Gastroesophageal sphincter (tissue), 4 donors: Measurements from ENCODE around the gene GUCA1A. TPM values are rescaled to one million over a fixed set of nuclear protein-coding genes. Genes with fewer than 3 reads are reported as not detected.

ENCODE experiments used
- ATAC-seq: fragments of 150-250 bp; one replicate; pipeline ENCODE4 v1.9.1; 2016; ENCODE audit warnings: mild to moderate bottlenecking, moderate library complexity
- H3K27ac ChIP-seq, 4 donors: fragments of 200-600 bp; sonication (generic) in 3 of 4; 1 replicate in 3 of 4; 2 replicates in 1 of 4; pipeline ENCODE4 v1.5.1; 2016 to 2019
- H3K27me3 ChIP-seq: fragments of 200-600 bp; sonication (generic); one replicate; pipeline ENCODE4 v1.5.1; 2019
- H3K36me3 ChIP-seq, 2 donors: fragments of 200-600 bp; sonication (generic); one replicate each; pipeline ENCODE4 v1.5.1; 2019; ENCODE audit warnings: control low read depth in 1 of 2
- H3K4me1 ChIP-seq, 3 donors: fragments of 200-600 bp; sonication (generic); 1 replicate in 2 of 3; 2 replicates in 1 of 3; pipeline ENCODE4 v1.5.1; 2016 to 2019; ENCODE audit warnings: control low read depth in 2 of 3
- H3K4me3 ChIP-seq, 2 donors: fragments of 200-600 bp; sonication (generic); one replicate each; pipeline ENCODE4 v1.5.1; 2019; ENCODE audit warnings: mild to moderate bottlenecking in 1 of 2, moderate library complexity in 1 of 2
- H3K9me3 ChIP-seq, 3 donors: fragments of 200-600 bp; sonication (generic); one replicate each; pipeline ENCODE4 v1.5.1; 2017 to 2019; ENCODE audit warnings: control low read depth in 2 of 3
- EP300 ChIP-seq: sonication (generic); formaldehyde crosslinking; IDR thresholded peaks from one replicate; pipeline ENCODE4 v1.6.1; 2017; ENCODE audit warnings: antibody characterized with exemption, mild to moderate bottlenecking
- POLR2A ChIP-seq, 2 donors: fragments of 450-650 bp; IDR thresholded peaks; one replicate each; pipeline ENCODE4 v1.6.1; 2017; ENCODE audit warnings: antibody characterized with exemption in 2 of 2, mild to moderate bottlenecking in 2 of 2, moderate library complexity in 1 of 2
- POLR2AphosphoS5 ChIP-seq: sonication (generic); formaldehyde crosslinking; IDR thresholded peaks from one replicate; pipeline ENCODE4 v1.6.1; 2017; ENCODE audit warnings: antibody characterized with exemption
- WGBS, 2 donors: methylation state at CpG; one replicate each; pipeline ENCODE4 v1.1.5; 2018; ENCODE audit warnings: low coverage in 1 of 2; 5-methylcytosine and 5-hydroxymethylcytosine counted together
- total RNA-seq, 4 donors: library from RNA; depleted of rRNA; stranded (reverse); fragments of >200 nt; gene quantifications; one replicate each; pipeline ENCODE4 v1.1.0, GENCODE V29; 2016
- TF ChIP-seq, protein P1 (sequence below), 4 experiments: fragments of 200-600 bp in 2 of 4; fragments of 450-650 bp in 2 of 4; sonication (generic) in 1 of 4; IDR thresholded peaks; one replicate each; pipeline ENCODE4 v1.5.1; 2017 to 2019; ENCODE audit warnings: antibody characterized with exemption in 4 of 4, mild to moderate bottlenecking in 2 of 4, moderate library complexity in 2 of 4

GUCA1A gene
- total RNA-seq, 4 donors from 2014 or later, result 0.46 TPM; not detected in 3

- ATAC-seq, result no peak
- peaks cover 23% of the 10 kb centered on the region for H3K27me3 ChIP-seq
- 86 to 100% methylated on average over 1 of the region's 2 CpGs for WGBS, 2 donors
- no peak overlapping the region for H3K27ac ChIP-seq
- H3K4me3 ChIP-seq, result no peak overlapping the region
- H3K36me3 ChIP-seq, result no peaks in the 10 kb centered on the region
- H3K9me3 ChIP-seq, result no peaks in the 10 kb centered on the region
- TF ChIP-seq POLR2AphosphoS5, result no peak
- TF ChIP-seq, protein P1, sequence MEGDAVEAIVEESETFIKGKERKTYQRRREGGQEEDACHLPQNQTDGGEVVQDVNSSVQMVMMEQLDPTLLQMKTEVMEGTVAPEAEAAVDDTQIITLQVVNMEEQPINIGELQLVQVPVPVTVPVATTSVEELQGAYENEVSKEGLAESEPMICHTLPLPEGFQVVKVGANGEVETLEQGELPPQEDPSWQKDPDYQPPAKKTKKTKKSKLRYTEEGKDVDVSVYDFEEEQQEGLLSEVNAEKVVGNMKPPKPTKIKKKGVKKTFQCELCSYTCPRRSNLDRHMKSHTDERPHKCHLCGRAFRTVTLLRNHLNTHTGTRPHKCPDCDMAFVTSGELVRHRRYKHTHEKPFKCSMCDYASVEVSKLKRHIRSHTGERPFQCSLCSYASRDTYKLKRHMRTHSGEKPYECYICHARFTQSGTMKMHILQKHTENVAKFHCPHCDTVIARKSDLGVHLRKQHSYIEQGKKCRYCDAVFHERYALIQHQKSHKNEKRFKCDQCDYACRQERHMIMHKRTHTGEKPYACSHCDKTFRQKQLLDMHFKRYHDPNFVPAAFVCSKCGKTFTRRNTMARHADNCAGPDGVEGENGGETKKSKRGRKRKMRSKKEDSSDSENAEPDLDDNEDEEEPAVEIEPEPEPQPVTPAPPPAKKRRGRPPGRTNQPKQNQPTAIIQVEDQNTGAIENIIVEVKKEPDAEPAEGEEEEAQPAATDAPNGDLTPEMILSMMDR (IDR thresholded peaks at IDR 0.05), result no peak
- H3K4me1 ChIP-seq, result no peaks in the 10 kb centered on the region
Observed at GRCh38 chr6:42158631-42159030, 14.5 kb upstream of the GUCA1A start.

DNA sequence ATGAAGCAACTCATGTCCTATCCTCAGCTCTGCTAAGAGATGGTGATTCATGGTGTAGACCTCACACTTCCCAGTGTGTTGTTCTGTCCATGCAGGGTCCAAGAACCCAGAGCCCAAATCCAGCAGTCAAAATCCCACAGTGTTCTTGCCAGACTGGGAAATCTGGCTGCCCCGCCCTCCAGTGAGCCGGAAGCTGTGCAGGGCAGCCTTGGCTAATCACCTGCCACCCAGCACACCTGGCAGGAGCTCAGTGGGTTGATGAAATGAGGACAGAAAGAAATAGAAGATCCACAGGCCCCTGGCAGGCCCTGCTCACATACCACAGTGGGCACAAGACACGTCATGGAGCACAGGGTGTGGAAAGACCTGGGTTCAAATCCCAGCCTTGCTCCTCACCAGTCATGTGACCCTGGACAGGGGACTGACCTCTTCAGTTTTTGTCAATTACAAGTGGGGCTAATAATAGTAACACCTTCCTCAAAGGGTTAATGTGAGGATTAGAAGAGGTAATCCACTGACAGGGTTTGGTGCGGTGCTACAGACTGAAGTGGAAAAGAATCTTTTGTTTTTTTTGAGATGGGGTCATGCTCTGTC lies 13.6 kb upstream of the GUCA1A start:
- WGBS, 2 donors, result 50% methylated on average over 2 of the region's 4 CpGs; no CpG with 5 or more reads in 1 of the 2 donors
- H3K9me3 ChIP-seq, result no peaks in the 10 kb centered on the region
- no peak for ATAC-seq
- no peak overlapping the region for H3K4me3 ChIP-seq
- no peaks in the 10 kb centered on the region for H3K36me3 ChIP-seq
- TF ChIP-seq POLR2AphosphoS5, result no peak
- TF ChIP-seq, protein P1 (IDR thresholded peaks at IDR 0.05), result no peak
- TF ChIP-seq POLR2A (IDR thresholded peaks at IDR 0.05), result no peak
- no peak for TF ChIP-seq EP300
- no peaks in the 10 kb centered on the region for H3K4me1 ChIP-seq
- peaks cover 23% of the 10 kb centered on the region for H3K27me3 ChIP-seq
- no peak overlapping the region for H3K27ac ChIP-seq

GRCh38 chr6:42162384-42162783 lies 10.8 kb upstream of the GUCA1A start:
- Histone ChIP-seq H3K9me3 (no peaks in the 10 kb centered on the region), H3K4me3 (no peak overlapping the region), H3K4me1 (no peaks in the 10 kb centered on the region), H3K36me3 (no peaks in the 10 kb centered on the region), H3K27ac (no peak overlapping the region), H3K27me3 (peaks cover 38% of the 10 kb centered on the region)
- ATAC-seq, result no peak
- TF ChIP-seq EP300, result no peak
- TF ChIP-seq, protein P1 (IDR thresholded peaks at IDR 0.05), result no peak
- no peak for TF ChIP-seq POLR2AphosphoS5
- TF ChIP-seq POLR2A (IDR thresholded peaks at IDR 0.05), result no peak
- WGBS, 2 donors, result 60 to 77% methylated on average over 1 to 5 of the region's 7 CpGs

GRCh38 chr6:42162812-42163211 lies 10.4 kb upstream of the GUCA1A start:
- H3K36me3 ChIP-seq, result no peaks in the 10 kb centered on the region
- WGBS, 2 donors, result 80 to 87% methylated on average over 2 to 7 of the region's 13 CpGs
- H3K4me1 ChIP-seq, result no peaks in the 10 kb centered on the region
- peaks cover 38% of the 10 kb centered on the region for H3K27me3 ChIP-seq
- no peak overlapping the region for H3K4me3 ChIP-seq
- no peak for TF ChIP-seq POLR2A (IDR thresholded peaks at IDR 0.05)
- H3K27ac ChIP-seq, result no peak overlapping the region
- H3K9me3 ChIP-seq, result no peaks in the 10 kb centered on the region
- no peak for ATAC-seq

- ATAC-seq, result no peak
- TF ChIP-seq POLR2A (IDR thresholded peaks at IDR 0.05) (no peak), POLR2AphosphoS5 (no peak), EP300 (no peak)
- TF ChIP-seq, protein P1 (IDR thresholded peaks at IDR 0.05), result no peak
Observed at GRCh38 chr6:42163981-42164380, 9.2 kb upstream of the GUCA1A start.

More at GRCh38 chr6:42163981-42164380, 9.2 kb upstream of the GUCA1A start:
- H3K9me3 ChIP-seq, result no peaks in the 10 kb centered on the region
- H3K27ac ChIP-seq, result no peak overlapping the region
- 0% methylated on average over 1 of the region's 1 CpG; no CpG with 5 or more reads in 1 of the 2 donors for WGBS, 2 donors
- no peaks in the 10 kb centered on the region for H3K4me1 ChIP-seq
- H3K4me3 ChIP-seq, result no peak overlapping the region
- H3K27me3 ChIP-seq, result peaks cover 37% of the 10 kb centered on the region
- no peaks in the 10 kb centered on the region for H3K36me3 ChIP-seq
